Stimulated activated CD8-positive, alpha-beta memory T cell treated with anti-CD3 and anti-CD28 coated beads, Interleukin-4, amount 100 ng/mL, for 1 hour (primary cell): ENCODE results near the gene PCDHAC1.

Source experiments
- DNase-seq, 2 donors: peaks; one replicate each; pipeline ENCODE4 v3.0.0-alpha.2; 2020; ENCODE audit warnings: low read depth in 2 of 2, low spot score in 1 of 2

The PCDHAC1 gene

GRCh38 chr5:140966293-140967225, 40.5 kb downstream of the PCDHAC1 start, which contains the start of gene PCDHAC2:
TSS of gene PCDHAC2 (plus strand) at chr5:140966476. CDS start at chr5:140966767, 291 bp downstream.
- no peak for DNase-seq

- no peak for DNase-seq
Measured at GRCh38 chr5:140967226-140967893, 41.3 kb downstream of the PCDHAC1 start.

- no peak for DNase-seq
Measured at GRCh38 chr5:140969880-140970279, 43.8 kb downstream of the PCDHAC1 start.

- DNase-seq, result no peak
Measured at GRCh38 chr5:140973550-140973949, 47.5 kb downstream of the PCDHAC1 start.

GRCh38 chr5:140977003-140977402, 50.9 kb downstream of the PCDHAC1 start:
- no peak for DNase-seq

GRCh38 chr5:140978260-140978659, 52.2 kb downstream of the PCDHAC1 start:
- DNase-seq, result no peak

- no peak for DNase-seq
Measured at GRCh38 chr5:140978983-140979382, 52.9 kb downstream of the PCDHAC1 start.
